CMK (cell line): Measurements from ENCODE around the gene BBS9.
"Not testable (repeated sequence)": the region's sequence is repeated elsewhere in the genome, so short reads cannot be mapped to it uniquely, and the experiment has no call there.

Experiments used
- DNase-seq: peaks from one replicate; pipeline ENCODE4 v3.0.0-alpha.2; 2010; ENCODE audit warnings: low read depth

Gene BBS9

GRCh38 chr7:33431543-33431942 lies 302.2 kb downstream of the BBS9 start:
- DNase-seq, result no peak

- no peak for DNase-seq
These were observed 303.5 kb downstream of the BBS9 start for GRCh38 chr7:33432821-33433220.

DNA sequence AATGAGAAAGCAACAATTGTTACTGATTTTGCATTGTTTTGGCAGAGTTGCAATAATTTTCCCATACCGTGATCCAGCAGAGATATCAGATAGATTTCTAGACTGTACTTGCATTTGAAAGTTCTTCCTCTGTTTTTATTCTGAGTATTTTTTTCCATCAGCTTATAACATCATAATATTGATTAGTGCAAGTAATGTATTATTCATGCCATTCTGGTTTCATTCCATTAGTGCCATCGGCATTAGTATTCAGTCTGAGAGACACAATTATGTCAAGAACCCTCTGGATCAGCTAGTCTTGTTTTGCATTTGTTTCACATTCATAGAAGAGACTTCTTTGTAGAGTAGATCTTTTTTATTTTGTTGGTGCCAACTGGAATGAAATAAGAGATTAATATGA lies 304.0 kb downstream of the BBS9 start:
- no peak for DNase-seq

GRCh38 chr7:33444511-33444910 lies 315.1 kb downstream of the BBS9 start:
- no peak for DNase-seq

GRCh38 chr7:33446551-33446950 lies 317.2 kb downstream of the BBS9 start:
- DNase-seq, result no peak

DNA sequence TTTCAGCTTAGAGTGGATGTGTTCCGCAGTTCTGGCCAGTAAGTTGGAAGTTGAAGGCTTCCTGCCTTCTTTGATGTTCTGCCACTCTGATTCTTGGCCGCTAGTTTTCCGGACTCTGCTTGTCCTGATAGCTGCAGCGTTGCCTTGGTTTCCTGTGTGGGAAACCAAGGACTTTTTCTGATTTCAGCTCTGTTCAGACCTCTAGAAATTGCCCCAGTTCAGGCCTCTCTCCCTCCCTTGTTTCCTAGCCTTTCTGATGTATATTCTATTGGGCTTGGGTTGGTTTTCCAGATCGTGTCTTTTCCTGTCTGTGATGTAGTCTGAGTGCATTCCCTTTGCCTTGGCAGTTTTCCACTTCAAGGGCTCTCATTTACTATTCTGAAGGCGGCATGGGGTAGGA lies 318.7 kb downstream of the BBS9 start:
- no peak for DNase-seq

GRCh38 chr7:33449847-33450246 lies 320.5 kb downstream of the BBS9 start:
- no peak for DNase-seq

GRCh38 chr7:33452805-33453502 lies 323.6 kb downstream of the BBS9 start:
- no peak for DNase-seq

GRCh38 chr7:33457039-33457438 lies 327.7 kb downstream of the BBS9 start:
- DNase-seq, result no peak

DNA sequence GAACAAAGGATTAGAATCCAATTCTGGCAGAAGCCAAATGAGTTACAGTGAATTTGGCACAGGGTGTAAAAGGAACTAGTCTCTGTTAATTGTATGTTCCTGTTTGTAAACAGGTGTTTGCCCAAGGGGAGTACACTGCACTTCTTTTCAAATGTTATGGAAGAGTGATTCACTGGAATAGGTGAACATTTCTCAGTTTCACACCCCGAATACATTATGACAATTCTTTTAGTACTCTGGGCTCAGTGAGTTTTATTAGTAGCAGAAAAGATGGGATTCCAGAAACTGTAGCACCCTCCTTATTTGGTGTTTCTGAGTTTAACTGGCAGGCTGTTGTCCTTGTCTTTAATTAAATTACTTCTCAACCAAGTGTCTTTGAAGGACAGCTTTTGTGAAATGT lies 329.2 kb downstream of the BBS9 start:
- DNase-seq, result no peak

GRCh38 chr7:33459340-33459751 lies 330.0 kb downstream of the BBS9 start:
- DNase-seq, result no peak

DNA sequence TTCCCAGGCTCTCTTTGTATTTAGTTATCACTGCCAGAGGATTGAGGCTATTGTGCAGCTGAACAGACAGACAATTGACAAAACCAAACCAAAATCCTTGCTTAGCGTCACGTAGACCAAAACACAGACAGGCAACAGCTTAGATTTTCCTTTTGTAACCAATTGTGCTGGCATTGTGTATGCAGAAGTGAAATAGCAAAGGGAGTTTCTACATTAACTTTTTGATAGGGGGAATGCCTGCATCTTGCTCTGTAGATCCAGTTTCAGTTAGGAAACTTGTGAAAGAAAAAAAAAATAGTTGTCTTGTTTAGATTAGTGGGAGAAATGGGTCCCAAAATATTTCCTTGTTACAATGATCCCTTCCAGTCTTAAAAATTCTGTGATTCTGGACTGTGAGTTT lies 333.8 kb downstream of the BBS9 start:
- DNase-seq, result no peak

- no peak for DNase-seq
These were observed 336.8 kb downstream of the BBS9 start for GRCh38 chr7:33466203-33466602.

DNA sequence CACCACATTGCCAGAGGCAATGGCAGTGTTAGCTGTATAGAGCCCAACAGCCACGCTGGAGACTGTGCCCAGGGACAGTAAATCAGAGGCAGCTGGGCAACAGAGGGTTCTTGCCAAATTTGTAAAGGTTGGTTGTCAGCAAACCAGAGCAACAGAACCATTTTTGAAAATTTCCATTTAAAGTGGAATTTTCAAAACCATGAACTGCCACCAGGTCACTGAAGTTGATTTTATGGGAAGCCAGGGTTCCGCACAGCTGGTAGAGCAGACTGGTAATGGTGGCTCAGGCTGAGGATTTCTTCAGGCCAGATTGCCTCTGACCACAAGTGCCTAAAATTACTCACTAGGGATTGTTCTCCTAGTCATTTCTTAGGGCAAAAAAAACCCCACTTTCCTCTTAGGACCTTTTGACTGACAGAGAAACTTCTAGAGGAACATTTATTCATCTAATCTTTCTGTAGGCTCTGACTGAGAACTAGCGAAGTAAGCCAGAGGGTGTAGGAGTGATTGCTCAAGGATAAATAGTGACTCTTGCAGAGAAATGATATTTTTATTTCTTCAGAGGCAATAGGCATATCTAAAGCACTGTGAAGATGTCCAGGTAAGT lies 342.4 kb downstream of the BBS9 start:
- DNase-seq, result no peak

DNA sequence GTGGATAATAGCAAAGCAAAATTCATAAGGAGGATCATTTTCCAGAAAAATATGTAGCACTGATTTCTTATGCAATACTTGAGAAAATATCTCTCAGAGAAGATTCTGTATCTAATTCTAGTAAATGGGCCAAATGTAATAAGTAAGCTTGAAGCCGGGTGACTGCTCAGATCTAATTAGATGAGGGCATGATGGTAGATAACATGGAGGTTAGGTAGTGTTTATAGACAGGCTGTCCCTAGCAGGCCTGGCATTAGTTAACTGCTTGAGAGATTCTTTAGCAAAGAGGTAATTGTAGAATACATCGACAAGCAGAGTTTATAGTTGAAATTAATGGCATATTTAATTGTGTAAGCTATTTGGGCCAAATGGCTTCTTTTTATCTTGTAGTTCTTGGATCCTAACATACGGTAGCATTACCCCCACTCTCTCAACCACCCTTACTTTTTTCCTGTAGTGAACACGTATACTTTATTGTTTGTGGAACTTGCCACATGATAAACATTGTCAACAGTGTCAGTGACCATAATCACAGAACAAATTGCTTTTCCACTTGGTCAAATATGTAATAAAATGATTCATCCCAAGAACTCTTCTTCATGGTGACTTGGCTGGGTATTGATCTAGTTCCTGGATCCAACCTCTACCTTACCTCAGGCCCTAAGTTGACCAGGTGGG lies 343.1 kb downstream of the BBS9 start:
- no peak for DNase-seq

GRCh38 chr7:33477719-33478480 lies 348.5 kb downstream of the BBS9 start:
- DNase-seq, result no peak

GRCh38 chr7:33484476-33484875 lies 355.1 kb downstream of the BBS9 start:
- DNase-seq, result not testable (repeated sequence)

DNA sequence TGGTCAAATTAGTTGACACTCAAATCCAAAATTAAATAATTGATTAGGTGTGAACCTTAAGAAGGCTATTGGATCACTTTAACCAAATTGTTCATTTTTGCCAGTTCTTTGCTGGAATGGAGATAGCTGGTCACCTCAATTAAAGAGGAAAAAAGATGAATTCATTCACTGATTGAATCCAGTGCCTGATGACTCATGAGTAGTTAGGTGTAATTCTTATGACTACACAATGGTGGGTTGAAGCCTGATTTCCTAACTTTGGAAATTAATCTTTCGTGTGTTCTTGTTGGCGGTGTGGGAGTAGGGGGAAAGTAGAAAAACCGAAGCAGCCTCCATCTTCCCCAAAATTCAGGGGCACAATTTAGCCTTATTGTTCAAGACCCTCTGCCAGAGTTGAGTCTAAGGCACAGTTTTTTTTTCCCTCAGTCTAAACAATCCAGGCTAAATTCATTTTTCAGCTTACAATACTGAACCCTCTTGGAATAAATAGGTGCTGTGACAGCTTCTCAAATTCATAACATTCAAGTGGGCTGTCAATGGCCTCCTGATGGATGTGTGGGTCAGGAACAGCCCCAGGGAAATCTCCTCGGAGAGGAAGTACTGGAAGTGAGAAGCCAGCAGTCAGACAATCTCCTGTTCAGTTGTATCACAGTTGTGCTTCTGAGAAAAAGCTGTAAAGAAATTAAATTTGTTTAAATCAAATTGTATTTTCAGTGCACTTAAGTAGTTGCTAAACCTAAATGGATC lies 356.6 kb downstream of the BBS9 start:
- no peak for DNase-seq

GRCh38 chr7:33486633-33487032 lies 357.3 kb downstream of the BBS9 start:
- DNase-seq, result no peak

DNA sequence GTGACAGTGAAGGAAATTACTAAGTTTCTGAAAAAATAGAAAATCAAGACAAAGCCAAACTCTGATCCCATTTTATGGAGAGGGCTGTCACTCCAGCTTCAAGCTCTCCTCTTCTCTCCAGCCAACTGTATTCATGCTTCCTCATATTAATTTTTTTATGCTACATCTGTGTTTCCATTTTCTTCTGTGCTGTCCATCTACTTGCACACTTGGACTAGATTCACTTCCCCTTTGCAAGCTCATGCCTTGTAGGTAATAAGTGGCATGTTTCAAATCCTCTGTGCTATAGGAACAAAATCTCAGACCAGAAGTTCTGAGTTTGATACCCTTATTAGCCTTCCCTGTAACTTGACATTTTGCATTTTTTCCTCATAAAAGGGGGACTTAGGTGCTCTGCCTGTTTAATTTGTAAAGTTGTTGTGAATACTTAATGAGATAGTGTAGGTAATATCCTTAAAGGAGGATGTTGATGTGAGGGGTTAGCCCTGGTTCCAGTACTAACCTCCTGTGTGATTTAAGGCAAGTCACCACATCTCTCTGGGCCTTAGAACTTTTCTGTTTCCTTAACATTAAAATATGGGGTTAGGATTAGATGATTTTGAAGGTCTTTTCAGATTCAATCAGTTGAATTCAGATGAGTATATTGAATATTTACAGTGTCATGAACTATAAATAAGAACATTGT lies 358.8 kb downstream of the BBS9 start:
- DNase-seq, result no peak

- no peak for DNase-seq
These were observed 365.1 kb downstream of the BBS9 start for GRCh38 chr7:33494474-33494873.
